Activated T-cell treated with anti-CD3 and anti-CD28 coated beads, Interleukin-2, amount 50 U/mL, for 72 hours (primary cell): Measurements from ENCODE around the gene VPS35L. TPM values are rescaled to one million over a fixed set of nuclear protein-coding genes. Genes with fewer than 3 reads are reported as not detected.
A peak's percentile ranks its signal among the peaks of the same experiment; 100 is the strongest.
"Not testable (repeated sequence)": the region's sequence is repeated elsewhere in the genome, so short reads cannot be mapped to it uniquely, and the experiment has no call there.

Source experiments
- ATAC-seq, 2 donors: fragments of 150-1000 bp; cut with Tn5 transposase; replicated peaks in 1 of 2; 2 replicates each; pipeline ENCODE4 v1.10.0; 2021; ENCODE audit warnings: moderate library complexity in 2 of 2, mild to moderate bottlenecking in 1 of 2
- DNase-seq, 2 donors: peaks; one replicate each; pipeline ENCODE4 v3.0.0; 2021 to 2022; ENCODE audit warnings: mixed read lengths in 1 of 2
- H3K27ac Mint-ChIP-seq: one replicate; pipeline ENCODE4 v1.8.0; 2022; ENCODE audit warnings: mild to moderate bottlenecking, moderate library complexity, mixed read lengths
- H3K27me3 Mint-ChIP-seq: one replicate; pipeline ENCODE4 v1.8.0; 2022; ENCODE audit warnings: low read depth, mixed read lengths
- H3K36me3 Mint-ChIP-seq, 2 donors: one replicate each; pipeline ENCODE4 v1.8.0; 2022; ENCODE audit warnings: mixed read lengths in 2 of 2, mild to moderate bottlenecking in 1 of 2; ENCODE audit not compliant: insufficient read depth in 2 of 2
- H3K4me1 Mint-ChIP-seq: one replicate; pipeline ENCODE4 v1.8.0; 2022; ENCODE audit warnings: low read depth, mixed read lengths
- H3K4me3 Mint-ChIP-seq, 2 donors: one replicate each; pipeline ENCODE4 v1.8.0; 2022; ENCODE audit warnings: mild to moderate bottlenecking in 2 of 2, mixed read lengths in 2 of 2, moderate library complexity in 2 of 2
- H3K9me3 Mint-ChIP-seq, 2 donors: one replicate each; pipeline ENCODE4 v1.8.0; 2022; ENCODE audit warnings: mixed read lengths in 2 of 2
- total RNA-seq, 2 donors: library from RNA; stranded (reverse); gene quantifications; one replicate each; pipeline ENCODE4 v1.2.3, GENCODE V29; 2022

The VPS35L gene
- total RNA-seq, 2 donors from 2014 or later = 46.5 to 57.8 TPM

DNA sequence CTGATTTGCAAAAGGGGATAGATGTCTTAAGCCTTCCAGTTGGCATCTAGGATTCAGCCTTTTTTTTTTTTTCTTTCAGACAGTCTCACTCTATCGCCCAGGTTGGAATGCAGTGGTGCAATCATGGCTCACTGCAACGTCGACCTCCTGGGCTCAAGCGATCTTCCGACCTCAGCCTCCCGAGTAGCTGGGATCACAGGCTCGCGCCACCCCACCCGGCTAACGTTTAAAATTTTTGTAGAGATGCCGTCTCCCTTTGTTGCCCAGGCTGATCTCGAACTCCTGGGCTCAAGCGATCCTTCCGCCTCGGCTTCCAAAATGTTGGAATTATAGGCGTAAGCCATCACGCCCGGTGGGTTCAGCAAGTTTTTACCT is 32.3 kb upstream of the VPS35L start:
- ATAC-seq = no peak
- peaks cover 49% of the 10 kb centered on the region for H3K4me1 Mint-ChIP-seq
- H3K27ac Mint-ChIP-seq = no peak overlapping the region
- no peaks in the 10 kb centered on the region for H3K27me3 Mint-ChIP-seq
- no peak for DNase-seq
- H3K36me3 Mint-ChIP-seq = peaks cover 4 to 6% of the 10 kb centered on the region in 2 donors
- no peaks in the 10 kb centered on the region for H3K9me3 Mint-ChIP-seq
- peak overlapping the region in 1 of 2 donors; percentile 19 for H3K4me3 Mint-ChIP-seq

DNA sequence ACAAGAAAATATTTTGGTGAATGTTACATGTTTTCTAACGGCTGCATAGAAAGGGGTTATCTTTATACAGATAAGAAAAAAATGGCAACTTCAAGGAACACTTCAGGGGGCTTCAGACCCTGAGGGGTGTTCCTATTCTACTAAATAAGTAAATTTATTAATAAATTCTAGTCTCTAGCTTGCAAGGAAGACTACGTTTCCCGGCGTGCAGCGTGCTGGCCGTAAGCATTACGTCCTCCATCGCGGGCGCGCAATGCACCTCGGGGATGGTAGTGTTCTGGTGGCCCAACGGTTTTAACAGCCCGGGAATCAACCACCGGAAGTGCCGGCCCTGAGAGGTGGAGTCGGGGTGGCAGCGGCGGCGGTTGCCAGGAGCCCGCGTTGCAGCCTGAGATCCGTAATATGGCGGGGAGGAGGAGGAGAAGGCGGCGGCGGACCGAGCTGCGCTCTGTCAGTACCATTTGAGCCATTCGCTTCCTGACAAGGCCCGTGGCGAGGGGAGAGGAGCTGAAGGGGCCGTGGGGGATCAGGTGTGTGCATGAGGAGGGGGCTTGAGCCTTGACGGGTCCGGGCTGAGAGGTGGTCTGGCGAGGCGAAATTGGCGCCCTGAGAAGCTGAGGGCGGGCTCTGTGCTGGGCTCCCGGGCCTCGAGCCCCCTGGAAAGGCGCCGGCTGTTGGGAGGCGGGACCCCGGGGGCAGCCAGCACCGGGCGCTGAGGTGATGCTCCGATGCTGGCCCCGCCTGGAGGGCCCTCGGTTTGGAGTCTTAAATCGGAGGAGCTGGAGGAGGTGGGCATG is 31.7 kb upstream of the VPS35L start, which contains the start of gene CCP110:
Gene CCP110 (plus strand): TSS at position 384 of the 797 bp plus-strand sequence. CDS start 3,940 bp downstream, outside the sequence.
- Mint-ChIP-seq H3K4me3 (peak within 1 kb of the TSS; percentile 91 to 94), H3K9me3 (no peaks in the 10 kb centered on the region), H3K36me3 (peaks cover 4 to 7% of the 10 kb centered on the region in 2 donors), H3K27me3 (no peaks in the 10 kb centered on the region), H3K27ac (peak within 1 kb of the TSS; percentile 55), H3K4me1 (peaks cover 43% of the 10 kb centered on the region)
- ATAC-seq (peak; percentile 86 to 89), DNase-seq (peak; percentile 94 to 96)

DNA sequence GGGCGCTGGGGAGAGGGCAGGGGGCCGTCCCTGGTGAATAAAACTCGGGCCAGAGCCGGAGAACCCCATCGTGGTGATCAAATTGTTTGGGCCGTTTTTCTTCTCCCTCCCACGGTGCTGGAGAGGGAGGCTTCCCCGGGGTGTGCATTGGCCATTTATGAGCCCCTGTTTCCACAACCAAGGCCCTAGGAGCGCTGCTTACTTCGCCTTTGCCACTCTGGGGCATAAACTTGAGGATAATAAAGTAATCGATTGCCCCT is 31.2 kb upstream of the VPS35L start:
- ATAC-seq = peak in 1 of 2 donors; percentile 0
- Mint-ChIP-seq H3K27me3 (no peaks in the 10 kb centered on the region), H3K4me1 (peaks cover 40% of the 10 kb centered on the region), H3K4me3 (peak overlapping the region; percentile 91 to 94), H3K9me3 (no peaks in the 10 kb centered on the region), H3K27ac (peak overlapping the region; percentile 35), H3K36me3 (peaks cover 4 to 10% of the 10 kb centered on the region in 2 donors)
- DNase-seq = no peak

DNA sequence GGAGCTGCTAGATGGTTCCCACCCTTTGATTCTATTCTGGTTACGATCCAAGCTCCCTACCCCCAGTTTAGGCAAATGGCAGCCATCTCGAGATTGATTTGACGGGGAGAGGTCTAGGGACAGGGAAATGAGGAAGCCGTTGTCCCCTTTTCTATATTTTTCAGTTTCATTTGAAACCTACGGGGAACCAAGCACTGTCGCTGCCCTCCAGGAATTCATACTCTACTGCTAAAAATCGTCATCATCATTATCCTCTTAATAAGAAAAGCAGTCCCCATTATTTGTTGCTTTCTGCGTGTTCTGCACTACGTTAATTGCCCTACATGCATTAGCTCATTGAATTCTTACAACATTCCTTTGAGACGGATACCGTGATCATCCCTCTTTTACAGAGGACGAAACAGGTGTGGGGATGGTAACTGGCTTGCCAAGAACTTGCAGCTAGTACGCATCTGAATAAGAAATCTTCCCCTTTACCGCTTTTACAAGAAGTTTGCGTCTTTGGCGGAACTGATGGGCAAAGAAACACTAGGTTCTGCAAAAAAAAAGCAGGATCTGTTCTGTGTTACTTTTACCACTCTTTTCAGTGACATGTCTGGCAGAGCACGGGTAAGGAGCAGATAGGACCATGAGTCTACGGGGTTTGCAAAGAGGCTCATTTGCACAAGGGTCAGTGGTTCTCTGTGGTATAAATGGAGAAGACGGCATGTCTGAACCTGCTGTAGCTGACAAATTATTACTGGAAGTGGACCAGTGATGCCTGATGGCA is 30.7 kb upstream of the VPS35L start:
- ATAC-seq (no peak), DNase-seq (peak in 1 of 2 donors; percentile 8)
- Mint-ChIP-seq H3K4me3 (peak overlapping the region; percentile 91 to 94), H3K9me3 (no peaks in the 10 kb centered on the region), H3K27me3 (no peaks in the 10 kb centered on the region), H3K27ac (peak overlapping the region; percentile 35), H3K4me1 (peaks cover 40% of the 10 kb centered on the region), H3K36me3 (peaks cover 4 to 10% of the 10 kb centered on the region in 2 donors)

DNA sequence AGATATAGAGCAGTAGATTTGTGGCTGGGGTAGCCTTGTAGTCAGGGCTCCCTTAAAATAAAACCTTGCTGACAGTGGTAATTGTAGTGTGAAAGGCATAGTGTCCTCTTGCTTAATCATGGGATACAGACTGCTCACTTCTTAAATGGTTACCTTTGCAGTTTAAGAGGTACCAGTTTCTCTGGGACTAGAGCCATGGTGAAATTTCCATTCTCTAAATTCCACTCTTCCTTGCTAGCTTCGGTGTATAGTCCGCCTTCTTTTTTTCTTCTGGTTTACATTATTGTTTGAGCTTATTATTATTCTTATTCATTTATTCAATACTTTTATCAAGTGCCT is 30.1 kb upstream of the VPS35L start:
- H3K27ac Mint-ChIP-seq = no peak overlapping the region
- peak overlapping the region; percentile 91 to 94 for H3K4me3 Mint-ChIP-seq
- H3K27me3 Mint-ChIP-seq = no peaks in the 10 kb centered on the region
- DNase-seq (no peak), ATAC-seq (no peak)
- H3K36me3 Mint-ChIP-seq = peaks cover 4 to 9% of the 10 kb centered on the region in 2 donors
- no peaks in the 10 kb centered on the region for H3K9me3 Mint-ChIP-seq
- H3K4me1 Mint-ChIP-seq = peaks cover 34% of the 10 kb centered on the region

DNA sequence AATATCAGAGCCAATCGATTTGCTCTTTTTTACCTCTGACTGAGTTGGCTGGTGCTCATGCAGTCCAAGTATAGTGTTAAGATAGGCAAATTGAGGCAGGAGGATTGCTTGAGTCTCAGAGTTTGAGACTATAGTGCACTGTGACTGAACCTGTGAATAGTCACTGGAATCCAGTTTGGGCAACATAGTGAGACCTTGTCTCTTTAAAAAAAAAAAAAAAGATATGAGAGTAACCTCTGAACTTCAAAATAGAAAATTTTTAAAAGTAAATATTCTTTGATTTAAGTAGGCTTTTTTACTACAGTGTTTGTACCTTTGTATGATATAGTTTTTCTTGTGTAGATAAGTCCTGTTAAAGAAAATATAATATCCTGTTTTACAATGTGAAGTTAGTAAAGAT is 28.3 kb upstream of the VPS35L start:
- no peaks in the 10 kb centered on the region for H3K27me3 Mint-ChIP-seq
- no peak overlapping the region for H3K4me3 Mint-ChIP-seq

DNA sequence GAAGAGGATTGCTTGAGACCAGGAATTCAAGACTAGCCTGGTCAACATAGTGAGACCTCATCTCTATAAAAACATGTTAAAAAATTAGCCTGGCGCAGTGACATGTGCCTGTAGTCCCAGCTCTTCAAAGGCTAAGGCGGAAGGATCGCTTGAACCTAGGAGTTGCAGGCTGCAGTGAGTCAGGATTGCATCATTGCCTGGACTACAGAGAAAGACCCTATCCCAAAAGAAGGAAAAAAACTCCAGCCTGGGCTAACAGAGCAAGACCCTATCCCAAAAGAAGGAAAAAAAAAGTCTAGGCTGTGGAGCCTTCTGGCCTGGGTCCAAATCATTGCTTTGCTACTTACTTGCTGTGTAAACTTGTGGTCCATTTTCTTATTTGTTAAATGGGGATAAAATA is 26.8 kb upstream of the VPS35L start:
- no peak overlapping the region for H3K27ac Mint-ChIP-seq
- H3K9me3 Mint-ChIP-seq = no peaks in the 10 kb centered on the region
- no peak for ATAC-seq
- no peaks in the 10 kb centered on the region for H3K27me3 Mint-ChIP-seq
- no peak for DNase-seq
- H3K4me3 Mint-ChIP-seq = no peak overlapping the region
- peaks cover 12% of the 10 kb centered on the region for H3K4me1 Mint-ChIP-seq
- H3K36me3 Mint-ChIP-seq = peaks cover 4 to 8% of the 10 kb centered on the region in 2 donors

More for the DNA sequence above, 28.3 kb upstream of the VPS35L start:
- no peak for ATAC-seq
- Mint-ChIP-seq H3K27ac (no peak overlapping the region), H3K36me3 (peaks cover 4 to 7% of the 10 kb centered on the region in 2 donors), H3K4me1 (peaks cover 23% of the 10 kb centered on the region), H3K9me3 (no peaks in the 10 kb centered on the region)
- DNase-seq = no peak

DNA sequence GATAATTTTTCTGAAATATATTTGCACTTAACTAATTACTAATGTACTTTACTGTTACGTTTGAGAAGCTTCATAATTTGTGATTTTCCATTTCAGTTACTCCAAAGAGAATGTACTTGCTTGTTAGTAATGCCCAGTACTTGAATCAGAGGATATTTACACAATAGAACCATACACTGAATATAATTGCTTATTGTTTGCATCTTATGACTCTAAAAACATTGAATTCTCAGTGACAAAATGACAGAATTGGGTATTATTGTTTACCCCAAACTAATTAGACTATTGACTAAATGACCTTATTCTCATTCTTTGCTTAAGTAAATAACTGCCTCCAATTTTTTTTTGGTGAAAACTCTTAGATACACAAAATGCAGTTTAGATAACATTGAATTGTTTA is 22.9 kb upstream of the VPS35L start:
- no peaks in the 10 kb centered on the region for H3K9me3 Mint-ChIP-seq
- H3K4me3 Mint-ChIP-seq = no peak overlapping the region
- no peak overlapping the region for H3K27ac Mint-ChIP-seq
- DNase-seq (no peak), ATAC-seq (no peak)
- H3K4me1 Mint-ChIP-seq = no peaks in the 10 kb centered on the region
- peaks cover 3 to 12% of the 10 kb centered on the region in 2 donors for H3K36me3 Mint-ChIP-seq
- no peaks in the 10 kb centered on the region for H3K27me3 Mint-ChIP-seq

DNA sequence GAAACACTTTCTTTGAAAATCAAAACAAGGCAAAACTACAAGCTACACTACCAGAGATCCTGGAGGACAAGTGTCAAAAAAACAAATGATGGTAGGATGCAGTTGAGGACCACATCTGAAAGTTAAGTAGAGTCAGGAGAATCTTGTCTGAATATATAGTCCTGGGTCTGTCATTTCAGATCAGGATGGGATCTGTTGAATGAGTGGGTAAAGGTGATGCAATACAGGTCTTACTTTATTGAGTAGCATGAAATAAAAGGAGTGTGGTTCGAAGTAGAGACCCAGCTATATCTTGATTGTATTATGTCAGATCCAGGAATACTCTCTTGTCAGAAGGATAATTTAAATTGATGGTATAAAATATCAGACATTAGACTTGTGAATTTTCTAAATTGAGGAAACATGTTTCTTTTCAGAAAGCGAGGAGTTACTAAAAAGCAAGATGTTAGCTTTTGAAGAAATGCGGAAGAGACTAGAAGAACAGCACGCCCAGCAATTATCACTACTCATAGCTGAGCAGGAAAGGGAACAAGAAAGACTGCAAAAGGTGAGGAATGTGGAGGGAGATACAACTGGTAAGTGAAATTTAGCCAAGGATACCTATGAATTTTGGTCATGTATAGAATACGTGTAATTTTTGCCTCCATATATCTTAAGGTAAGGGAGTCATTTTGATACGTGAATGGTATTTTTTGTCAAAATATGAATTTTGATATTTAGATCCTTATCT is 15.1 kb upstream of the VPS35L start:
- ATAC-seq = no peak
- Mint-ChIP-seq H3K27me3 (no peaks in the 10 kb centered on the region), H3K36me3 (peaks cover 6 to 17% of the 10 kb centered on the region in 2 donors), H3K27ac (no peak overlapping the region), H3K9me3 (no peaks in the 10 kb centered on the region), H3K4me3 (no peak overlapping the region), H3K4me1 (no peaks in the 10 kb centered on the region)
- no peak for DNase-seq

DNA sequence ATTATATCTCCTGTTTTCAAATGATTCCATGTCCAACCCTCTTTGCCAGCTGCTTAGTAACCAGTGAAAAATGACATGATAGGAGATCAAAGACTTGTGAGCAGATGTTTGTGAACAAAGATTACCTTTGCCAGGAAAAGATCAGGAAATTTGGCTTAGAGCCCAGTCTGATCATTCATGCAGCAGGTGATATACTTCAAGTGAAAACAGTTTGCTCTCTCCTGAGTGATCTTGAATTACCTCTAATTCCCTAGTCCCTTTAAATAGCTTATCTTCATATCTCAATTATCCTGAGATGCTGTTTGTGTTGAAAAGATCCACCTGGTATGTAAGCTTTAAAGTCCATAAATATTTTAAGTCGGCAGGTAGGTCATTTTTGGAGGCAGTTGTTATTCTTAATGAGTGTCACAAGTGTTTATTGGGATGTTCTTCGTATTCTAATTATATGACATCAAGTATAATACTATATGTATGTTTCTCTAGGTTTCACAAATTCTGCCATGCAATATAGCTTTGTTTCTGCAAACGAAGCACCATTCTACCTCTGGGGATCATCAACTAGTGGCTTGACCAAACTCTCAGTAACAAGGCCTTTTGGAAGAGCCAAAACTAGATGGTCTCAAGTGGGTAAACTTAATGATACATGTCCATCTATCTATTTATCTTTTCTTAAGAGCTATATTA is 13.2 kb upstream of the VPS35L start:
- Mint-ChIP-seq H3K9me3 (no peaks in the 10 kb centered on the region), H3K27me3 (no peaks in the 10 kb centered on the region), H3K4me1 (no peaks in the 10 kb centered on the region), H3K4me3 (no peak overlapping the region), H3K27ac (no peak overlapping the region), H3K36me3 (peaks cover 3 to 11% of the 10 kb centered on the region in 2 donors)
- ATAC-seq = no peak
- no peak for DNase-seq

DNA sequence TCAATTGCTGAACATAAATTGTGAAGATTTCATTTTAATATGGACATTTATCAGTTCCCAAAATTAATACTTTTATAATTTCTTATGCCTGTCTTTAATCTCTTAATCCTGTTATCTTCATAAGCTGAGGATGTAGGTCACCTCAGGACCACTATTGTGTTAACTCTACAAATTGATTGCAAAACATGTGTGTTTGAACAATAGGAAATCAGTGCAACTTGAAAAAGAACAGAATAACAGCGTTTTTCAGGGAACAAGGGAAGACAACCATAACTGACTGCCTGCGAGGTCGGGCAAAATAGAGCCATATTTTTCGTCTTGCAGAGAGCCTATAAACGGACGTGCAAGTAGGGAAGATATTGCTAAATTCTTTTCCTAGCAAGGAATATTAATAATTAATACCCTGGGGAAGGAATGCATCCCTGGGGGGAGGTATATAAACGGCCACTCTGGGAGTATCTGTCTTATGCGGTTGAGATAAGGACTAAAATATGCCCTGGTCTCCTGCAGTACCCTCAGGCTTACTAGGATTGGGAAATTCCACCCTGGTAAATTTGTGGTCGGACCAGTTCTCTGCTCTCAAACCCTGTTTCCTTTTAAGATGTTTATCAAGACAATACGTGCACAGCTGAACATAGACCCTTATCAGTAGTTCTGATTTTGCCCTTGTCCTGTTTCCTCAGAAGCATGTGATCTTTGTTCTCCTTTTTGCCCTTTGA is 12.1 kb upstream of the VPS35L start:
- not testable (repeated sequence) for H3K4me3 Mint-ChIP-seq, ATAC-seq, H3K9me3 Mint-ChIP-seq, H3K27ac Mint-ChIP-seq, H3K27me3 Mint-ChIP-seq, H3K4me1 Mint-ChIP-seq, DNase-seq
- H3K36me3 Mint-ChIP-seq = peaks cover 3 to 11% of the 10 kb centered on the region in 2 donors

DNA sequence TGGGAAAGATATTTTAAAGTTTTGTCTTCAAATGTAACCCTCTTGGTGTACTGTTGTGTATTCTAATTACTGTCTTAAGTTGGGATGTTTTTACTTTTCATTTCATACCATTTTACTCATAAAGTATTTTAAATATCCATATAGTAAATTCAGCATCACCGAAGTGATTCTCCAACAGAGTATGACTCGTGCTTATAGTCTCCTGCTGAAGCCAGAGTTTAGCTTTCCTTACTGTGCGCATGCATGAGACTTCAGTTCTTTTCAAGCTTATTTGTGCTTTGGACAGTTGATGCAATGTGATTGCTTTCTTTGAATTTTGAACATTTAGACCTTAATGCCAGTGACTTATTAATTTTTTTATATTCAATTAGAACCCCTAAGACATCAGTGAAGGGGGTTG is 7.4 kb upstream of the VPS35L start:
- no peak overlapping the region for H3K4me3 Mint-ChIP-seq
- peaks cover 0 to 8% of the 10 kb centered on the region in 2 donors for H3K36me3 Mint-ChIP-seq
- peaks cover 8% of the 10 kb centered on the region for H3K4me1 Mint-ChIP-seq
- ATAC-seq = no peak
- no peak for DNase-seq
- H3K27me3 Mint-ChIP-seq = no peaks in the 10 kb centered on the region
- H3K27ac Mint-ChIP-seq = no peak overlapping the region
- H3K9me3 Mint-ChIP-seq = no peaks in the 10 kb centered on the region
